Stimulated activated CD4-positive, alpha-beta T cell treated with anti-CD3 and anti-CD28 coated beads, Interleukin-12 subunit alpha, Interleukin-12 subunit beta, amount 100 ng/mL, for 24 hours (primary cell): ENCODE data around the gene ALDH1L1.

ENCODE experiments used
- DNase-seq, 2 experiments: peaks; one replicate each; pipeline ENCODE4 v3.0.0-alpha.2; 2020; ENCODE audit warnings: low read depth in 2 of 2

The ALDH1L1 gene

DNA sequence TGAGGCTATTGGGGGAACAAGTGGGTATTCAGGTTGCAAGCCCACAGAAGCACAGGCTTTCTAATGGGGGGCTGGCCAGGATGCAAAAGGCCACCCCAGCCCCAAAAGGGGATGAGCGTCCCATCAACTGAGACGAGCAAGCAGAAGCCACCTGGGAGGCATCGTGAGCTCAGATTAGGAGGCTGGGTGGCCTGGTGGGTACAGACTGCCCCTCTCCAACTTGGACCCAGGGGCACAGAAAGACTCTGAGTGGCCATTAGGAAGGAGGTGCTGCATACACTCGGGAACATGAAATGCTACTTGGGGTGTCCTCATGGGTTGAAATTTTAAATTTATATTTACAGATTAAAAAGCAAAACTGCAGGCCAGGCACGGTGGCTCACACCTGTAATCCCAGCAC is 125.5 kb downstream of the ALDH1L1 start:
- DNase-seq = no peak

DNA sequence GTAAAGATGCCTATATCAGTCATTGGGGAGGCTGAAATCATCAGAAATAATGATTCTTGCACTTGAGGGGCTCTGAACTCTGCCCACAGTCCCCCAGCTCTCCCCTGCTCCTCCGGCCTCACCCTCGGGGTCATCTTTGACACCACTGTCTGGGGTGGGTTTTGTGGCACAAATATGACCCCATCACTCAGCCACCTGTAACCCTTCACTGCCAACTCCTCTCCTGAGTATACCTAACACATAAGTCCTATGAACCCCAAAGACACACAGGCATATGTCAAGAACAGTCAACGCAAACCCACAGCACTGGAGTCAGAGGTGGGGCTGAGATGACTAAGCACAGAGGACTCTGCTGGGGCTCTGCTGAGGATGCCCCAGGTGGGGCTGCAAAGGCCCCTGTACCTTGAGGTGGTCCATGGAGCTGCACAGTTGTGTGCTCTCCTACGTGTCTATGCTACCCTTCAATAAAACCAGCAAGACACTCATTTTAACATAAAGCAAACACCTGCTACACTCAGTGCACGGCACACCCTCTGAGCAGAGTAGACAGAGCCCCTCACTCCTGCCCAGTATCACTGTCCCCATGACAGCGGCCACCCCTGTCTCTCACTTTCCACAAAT is 126.3 kb downstream of the ALDH1L1 start:
- DNase-seq = no peak
